Cerebellar cortex (tissue), 1 donor: ENCODE results near the gene ODAD3.

Source experiments
- DNase-seq: peaks from one replicate; pipeline ENCODE4 v3.0.0-alpha.2; 2015; ENCODE audit warnings: low spot score

The ODAD3 gene

DNA sequence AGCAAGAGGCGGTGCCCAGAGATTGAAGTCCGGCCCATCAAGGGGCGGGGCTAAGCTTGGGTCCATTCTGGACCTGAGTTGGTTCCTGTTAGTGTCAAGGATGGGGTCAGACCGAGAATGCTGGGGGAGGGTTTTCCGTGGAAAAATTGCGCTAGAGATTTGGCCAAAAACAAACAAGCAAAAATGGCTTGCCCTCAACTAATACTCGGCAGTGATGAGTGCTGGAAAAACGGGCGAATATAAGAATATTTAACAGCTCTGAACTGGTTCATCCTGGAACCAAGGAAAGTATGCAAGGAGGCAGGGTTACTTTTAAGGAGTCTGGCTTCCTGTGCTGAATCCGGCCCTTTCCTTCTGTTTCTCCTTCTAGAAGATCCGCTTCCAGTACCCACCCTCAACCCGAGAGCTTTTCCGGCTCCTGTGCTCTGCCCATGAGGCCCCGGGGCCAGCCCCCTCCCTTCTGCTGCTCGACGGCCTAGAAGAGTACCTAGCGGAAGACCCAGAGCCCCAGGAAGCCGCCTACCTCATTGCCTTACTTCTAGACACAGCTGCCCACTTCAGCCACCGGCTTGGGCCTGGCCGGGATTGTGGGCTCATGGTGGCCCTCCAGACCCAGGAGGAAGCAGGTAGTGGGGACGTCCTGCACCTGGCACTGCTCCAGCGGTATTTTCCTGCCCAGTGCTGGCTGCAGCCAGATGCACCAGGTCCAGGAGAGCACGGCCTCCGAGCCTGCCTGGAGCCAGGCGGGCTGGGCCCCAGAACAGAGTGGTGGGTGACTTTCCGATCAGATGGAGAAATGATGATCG is 59.6 kb downstream of the ODAD3 start:
- peak; percentile 70 for DNase-seq

DNA sequence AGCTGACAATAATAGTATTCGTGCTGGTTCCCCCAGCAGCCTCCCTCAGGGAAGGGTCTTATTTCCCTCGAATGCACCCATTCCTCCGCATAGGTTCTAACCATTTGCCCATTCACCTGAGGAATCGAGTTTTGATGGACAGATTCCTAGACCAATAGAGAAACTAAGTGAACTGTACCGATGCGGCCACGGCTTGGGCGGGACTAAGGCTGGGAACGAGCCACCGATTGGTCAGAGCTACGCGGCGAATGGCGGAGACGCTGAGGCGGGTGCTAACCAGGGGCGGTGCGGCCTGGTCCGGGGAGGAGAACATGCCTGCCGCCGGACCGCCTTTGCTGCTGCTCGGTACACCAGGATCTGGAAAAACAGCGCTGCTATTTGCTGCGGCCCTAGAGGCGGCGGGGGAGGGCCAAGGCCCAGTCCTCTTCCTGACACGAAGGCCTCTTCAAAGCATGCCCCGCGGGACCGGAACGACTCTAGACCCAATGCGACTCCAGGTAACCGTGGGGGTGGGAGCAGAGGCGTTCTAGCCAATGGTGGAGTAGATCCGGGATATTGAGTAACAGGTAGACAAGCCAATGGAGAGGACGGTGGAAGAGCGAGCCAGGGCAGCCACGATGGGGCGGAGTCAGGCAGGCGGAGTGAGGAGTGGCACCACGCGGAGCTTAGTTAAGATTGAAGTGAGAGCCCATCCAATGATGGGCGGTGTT is 60.3 kb downstream of the ODAD3 start, which contains the start of gene SWSAP1:
Gene SWSAP1 (plus strand): TSS at position 234 of the 710 bp plus-strand sequence. CDS start 15 bp downstream, at position 249.
- DNase-seq = peak; percentile 100

DNA sequence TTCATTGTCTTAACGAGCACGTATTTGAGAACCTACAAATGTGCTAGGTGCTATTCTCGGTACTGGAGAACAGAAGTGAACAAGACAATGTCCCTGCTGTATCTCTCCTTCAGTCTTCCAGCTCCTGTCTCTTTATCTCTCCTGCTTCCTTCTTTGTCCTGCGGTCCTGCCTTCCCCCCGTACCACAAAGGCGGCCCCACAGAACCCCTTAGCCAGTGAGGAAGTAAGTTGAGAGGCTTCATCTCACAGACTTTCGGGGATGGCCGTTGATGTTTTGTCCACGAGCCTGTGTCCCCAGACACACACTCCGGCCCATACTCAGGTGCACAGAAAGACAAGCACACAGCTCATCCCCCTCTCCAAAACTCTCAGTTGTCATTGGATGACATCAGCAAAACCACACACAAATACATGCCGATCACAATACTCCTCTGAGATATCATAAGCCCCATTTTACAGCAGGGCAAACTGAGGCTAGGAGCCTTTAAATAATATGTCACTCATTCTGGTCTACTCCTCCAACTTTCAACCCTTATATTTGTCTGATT is 61.0 kb downstream of the ODAD3 start:
- no peak for DNase-seq

DNA sequence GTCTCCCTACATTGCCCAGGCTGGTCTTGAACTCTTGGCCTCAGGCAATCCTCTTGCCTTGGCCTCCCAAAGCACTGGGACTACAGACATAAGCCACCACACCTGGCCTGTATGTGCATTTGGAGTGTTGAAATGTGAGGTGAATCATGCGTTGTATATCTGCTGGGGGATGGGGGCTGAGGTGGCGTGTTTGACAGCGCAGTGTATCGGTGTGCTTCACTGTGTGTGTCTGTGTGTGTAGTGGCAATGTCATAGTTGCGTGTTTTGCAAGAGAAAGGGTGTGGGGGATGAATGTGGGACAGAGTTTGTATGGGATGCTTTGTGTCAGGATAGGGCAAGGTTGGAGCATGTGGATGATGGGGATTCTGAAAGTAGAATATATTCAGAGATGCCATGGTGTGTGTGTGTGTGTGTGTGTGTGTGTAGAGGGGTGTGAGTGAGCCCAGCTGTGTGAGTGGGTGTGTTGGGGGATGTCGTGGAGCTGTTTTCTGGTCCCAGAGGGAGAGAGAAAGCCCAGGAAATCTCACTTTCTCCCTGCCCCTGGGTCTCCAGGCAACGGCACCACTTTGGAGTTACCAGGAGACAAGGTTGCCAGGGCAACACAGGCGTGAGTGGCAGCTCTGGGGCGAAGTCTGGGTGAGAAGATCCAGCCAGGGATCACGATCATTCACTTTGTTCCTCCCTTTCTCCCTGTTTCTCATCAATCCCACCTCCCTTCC is 61.6 kb downstream of the ODAD3 start:
- peak; percentile 79 for DNase-seq

DNA sequence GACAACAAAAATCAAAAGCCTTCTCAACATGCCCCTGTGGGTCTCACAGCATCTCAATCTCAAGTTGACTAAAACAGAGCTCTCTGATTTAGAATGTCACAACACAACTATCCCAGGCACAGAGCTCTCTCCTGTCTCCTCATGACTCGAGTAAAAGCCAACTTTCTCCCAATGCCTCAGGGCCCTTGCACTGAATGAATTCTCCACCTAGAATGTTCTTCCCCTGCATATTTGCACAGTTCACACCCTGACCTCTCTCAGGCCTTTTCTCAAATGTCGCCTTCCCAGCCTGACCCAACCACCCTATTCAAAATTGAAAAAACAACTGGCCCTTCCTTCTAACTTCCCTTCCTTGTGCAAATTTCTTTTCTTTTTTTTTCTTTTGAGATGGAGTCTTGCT is 64.2 kb downstream of the ODAD3 start:
- no peak for DNase-seq
